Myocyte (in vitro differentiated cells): Measurements from ENCODE around the gene PLAAT4. TPM values are rescaled to one million over a fixed set of nuclear protein-coding genes. Genes with fewer than 3 reads are reported as not detected.
"Not testable (repeated sequence)": the region's sequence is repeated elsewhere in the genome, so short reads cannot be mapped to it uniquely, and the experiment has no call there.

ENCODE experiments used
- DNase-seq: peaks from one replicate; pipeline ENCODE4 v3.0.0-alpha.2; 2012; ENCODE audit warnings: low read depth
- total RNA-seq: library from RNA; depleted of rRNA; stranded (reverse); fragments of >200 nt; gene quantifications from 2 replicates; pipeline ENCODE4 v1.2.3, GENCODE V29; 2014

PLAAT4 gene
- total RNA-seq, 1 donor from 2014 or later = 15.8 TPM

DNA sequence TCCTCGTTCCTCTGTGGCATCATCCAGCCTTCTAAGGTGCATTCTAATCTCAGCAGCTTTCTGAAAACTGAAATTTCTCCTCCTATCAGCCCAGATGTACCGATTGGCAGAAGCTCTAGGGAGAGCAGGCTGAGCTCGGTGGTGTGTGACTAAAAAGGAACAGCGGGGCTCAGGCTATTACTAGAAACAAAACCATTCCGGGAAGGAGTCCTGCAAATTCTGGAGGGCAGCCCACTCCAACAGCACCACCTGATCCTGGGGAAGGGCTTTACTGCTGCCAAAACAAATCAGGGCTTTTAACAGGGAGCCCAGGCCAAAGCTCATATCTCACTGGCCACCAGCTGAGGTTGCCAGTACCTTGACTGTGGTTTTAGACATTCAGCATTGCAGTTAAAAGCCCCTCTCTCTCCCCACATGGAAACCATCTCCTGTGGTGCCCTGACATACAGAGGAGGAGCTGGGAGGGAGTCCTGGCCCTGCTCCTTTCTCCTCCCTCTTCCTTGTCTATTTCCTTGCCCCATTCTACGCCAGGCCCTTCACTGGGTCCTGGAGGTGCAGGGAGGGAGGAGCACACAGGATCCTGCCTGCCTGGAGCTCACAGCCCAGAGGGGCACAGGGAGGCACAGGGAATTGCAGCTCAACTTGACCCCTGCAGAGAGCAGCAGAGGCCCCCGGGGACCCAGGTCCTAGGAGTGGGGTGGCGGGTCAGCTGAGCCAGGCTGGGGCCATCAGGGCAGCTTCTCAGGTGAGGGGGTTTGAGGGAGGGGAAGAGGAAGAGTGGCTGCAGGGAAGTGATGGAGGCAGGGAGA lies 889 bp downstream of the PLAAT4 start:
- peak; percentile 88 for DNase-seq

DNA sequence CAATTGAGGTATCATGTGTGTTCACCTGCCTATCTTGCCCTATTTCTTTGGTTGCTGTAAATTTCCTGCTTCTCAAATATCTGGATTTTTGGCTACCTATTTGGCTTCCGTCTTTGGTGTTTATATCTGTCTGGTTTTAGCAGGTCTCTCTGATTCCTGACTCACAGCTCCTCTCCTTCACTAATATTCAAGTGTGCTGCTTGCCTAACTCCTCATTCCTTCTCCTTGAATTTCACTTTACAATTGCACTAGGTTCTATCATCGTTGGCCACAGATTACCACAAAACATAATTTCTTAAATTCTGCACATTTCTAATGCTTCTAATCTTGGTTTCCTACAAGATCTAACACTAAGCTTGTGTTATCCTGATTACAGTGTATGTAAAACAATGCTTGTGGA lies 5.9 kb downstream of the PLAAT4 start:
- not testable (repeated sequence) for DNase-seq

DNA sequence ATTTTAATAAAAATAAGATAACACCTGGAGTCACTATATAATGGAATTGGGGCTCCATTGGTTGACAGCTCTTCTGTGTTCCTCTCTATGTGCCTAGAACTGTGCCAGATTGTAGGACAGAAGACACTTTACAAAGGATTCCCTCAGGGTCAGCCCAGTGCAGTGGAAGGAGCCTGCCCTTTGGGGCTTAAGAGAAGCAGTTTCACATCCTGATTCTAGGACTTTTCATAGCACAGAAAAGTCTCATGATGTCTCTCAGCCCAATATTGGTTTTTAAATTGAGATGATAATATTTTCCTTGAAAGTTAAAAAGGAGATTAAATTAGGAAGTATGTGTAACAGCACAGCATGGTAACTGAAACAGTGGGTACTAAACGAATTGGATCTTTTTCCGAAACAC lies 7.1 kb downstream of the PLAAT4 start:
- DNase-seq = no peak

DNA sequence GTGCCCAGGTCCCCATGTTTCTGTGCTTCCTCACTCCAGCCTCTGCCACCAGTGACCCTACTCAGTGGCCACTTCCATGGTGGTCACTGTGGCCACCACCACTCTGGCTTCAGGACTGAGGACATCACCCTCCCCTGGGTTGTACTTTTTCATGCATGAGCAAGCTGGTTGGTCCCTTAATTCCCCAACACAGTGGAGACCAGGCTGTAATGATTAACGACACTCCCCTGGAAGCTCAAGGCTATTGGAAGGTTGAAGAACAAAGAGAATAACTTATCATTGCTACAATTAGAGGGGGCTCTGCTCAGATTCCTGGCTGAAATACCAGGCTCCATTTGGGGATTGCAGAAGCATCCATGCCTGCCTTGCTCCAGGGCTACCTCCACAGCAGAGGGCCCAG lies 10.5 kb downstream of the PLAAT4 start:
- no peak for DNase-seq

DNA sequence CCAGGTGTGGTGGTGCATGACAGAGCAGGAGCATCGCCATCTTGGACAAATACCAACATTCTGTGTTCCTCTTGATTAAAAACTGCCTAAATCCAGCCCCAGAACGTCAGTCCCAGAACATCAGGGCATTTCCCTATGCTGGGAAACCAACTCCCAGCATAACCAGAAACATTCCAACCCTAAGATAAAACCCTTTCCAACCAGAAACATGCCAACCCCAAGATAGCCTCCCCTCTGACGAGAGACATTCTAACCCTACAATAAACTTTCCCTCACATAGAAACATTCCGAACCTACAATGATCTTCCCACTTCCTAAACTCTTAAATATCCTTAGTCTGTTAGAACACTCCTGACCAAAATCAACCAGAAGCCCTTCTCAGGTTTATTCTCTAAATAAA lies 11.6 kb downstream of the PLAAT4 start:
- no peak for DNase-seq

DNA sequence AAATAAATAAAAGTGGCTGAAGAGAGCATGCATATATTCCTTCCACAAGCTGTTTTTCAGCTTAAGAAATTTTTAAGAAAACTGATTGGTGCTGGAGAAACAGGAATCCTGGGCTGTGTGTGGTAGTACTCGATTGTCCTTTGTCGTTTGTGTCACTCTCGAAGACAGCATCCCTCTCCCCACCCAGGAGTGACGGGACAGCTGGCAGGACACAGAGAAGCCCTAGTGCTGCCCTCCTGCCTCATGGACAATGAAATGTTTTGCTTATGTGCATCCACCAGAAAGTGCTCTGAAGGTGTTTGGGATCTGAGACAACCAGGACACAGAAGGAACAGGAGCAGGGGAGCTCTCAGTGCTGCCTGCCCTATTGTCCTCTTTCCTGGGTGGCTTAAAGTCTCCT lies 12.8 kb downstream of the PLAAT4 start:
- DNase-seq = peak; percentile 51

DNA sequence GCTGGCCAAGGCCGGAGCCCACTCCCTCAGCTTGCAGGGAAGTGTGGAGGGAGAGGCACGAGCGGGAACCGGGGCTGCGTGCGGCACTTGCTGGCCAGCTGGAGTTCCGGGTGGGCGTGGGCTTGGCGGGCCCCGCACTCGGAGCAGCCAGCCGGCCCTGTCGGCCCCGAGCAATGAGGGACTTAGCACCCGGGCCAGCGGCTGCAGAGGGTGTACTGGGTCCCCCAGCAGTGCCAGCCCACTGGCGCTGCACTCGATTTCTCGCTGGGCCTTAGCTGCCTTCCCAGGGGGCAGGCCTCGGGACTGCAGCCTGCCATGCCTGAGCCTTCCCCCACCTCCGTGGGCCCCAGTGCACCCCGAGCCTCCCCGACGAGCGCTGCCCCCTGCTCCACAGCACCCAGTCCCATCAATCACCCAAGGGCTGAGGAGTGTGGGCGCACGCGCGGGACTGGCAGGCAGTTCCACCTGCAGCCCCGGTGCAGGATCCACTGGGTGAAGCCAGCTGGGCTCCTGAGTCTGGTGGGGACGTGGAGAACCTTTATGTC lies 13.6 kb downstream of the PLAAT4 start:
- not testable (repeated sequence) for DNase-seq

DNA sequence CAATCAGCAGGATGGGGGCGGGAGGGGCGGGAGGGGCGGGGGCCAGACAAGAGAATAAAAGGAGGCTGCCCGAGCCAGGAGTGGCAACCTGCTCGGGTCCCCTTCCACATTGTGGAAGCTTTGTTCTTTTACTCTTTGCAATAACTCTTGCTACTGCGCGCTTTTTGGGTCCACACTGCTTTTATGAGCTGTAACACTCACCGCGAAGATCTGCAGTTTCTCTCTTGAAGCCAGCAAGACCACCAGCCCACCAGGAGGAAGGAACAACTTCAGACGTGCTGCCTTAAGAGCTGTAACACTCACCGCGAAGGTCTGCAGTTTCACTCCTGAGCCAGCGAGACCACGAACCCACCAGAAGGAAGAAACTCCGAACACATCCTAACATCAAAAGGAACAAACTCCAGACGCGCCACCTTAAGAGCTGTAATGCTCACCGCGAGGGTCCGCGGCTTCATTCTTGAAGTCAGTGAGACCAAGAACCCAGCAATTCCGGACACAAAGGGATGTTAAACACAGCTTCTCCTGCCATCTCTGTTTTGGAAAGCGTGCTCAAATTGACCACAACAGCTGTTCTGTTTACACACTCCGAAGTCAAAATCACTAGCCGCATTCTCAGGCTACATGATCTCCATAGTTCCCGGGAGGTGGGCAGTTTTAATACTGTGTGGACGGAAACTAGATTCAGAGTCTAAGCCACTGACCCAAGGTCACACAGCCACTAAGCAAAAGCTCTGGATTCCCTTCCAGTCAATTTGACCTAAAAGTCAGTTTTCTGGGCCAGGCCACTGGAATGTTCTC lies 14.7 kb downstream of the PLAAT4 start:
- peak; percentile 92 for DNase-seq

DNA sequence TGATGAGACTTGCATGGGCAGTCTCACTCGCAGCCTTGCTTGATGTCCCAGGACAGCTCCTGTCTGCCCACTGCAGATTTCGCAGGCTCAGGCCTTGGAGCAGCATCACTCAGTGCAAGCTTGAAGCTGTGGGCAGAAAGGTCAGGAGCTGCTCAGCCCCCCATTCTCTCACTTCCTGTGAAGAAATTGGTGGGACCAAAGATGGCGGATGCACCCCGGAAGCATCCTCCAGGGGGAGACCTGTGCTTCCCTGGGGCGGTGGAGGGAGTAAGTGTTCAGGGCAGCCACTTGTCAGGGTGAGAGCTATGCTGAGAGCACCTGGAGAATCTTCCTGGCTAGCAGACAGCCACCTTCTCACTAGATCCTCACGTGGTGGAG lies 15.3 kb downstream of the PLAAT4 start:
- DNase-seq = no peak

DNA sequence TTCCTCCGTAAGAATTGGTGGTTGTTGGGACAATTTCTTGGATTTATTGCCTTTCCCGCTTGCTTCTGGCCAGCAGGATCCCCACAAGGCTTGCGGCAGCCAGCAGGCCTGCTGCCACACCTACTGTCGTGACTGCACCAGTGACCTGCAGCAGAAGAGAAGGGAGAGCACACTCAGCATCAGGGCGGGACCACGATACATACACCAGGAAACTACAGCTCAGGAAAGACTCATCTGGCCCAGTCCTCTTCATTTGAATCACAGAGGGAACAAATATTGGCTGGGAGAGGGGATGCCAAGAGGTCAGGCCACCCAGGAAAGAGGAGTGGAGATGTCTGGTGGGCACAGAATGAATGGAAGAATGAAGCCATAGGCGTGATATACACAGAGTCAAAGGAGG lies 16.3 kb downstream of the PLAAT4 start:
- DNase-seq = no peak

DNA sequence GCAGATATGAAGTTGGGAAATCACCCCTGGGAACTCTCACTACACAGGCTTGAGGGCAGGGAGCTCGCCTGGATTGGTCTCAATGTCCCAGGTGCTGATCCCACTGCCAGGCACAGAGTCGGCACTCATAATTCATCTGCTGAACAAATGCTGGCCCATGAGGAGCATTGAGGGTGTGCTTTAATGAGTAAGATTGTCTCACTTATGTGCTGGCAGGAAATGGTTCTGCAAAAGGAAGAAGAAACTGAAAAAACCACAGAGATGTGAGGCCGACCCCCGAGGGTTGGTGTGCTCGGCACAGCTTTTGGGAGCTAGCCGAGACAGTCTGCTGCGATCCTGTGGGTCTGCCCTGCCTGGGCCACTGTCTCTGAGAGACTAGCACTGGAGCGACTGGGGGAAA lies 17.2 kb downstream of the PLAAT4 start:
- DNase-seq = no peak

DNA sequence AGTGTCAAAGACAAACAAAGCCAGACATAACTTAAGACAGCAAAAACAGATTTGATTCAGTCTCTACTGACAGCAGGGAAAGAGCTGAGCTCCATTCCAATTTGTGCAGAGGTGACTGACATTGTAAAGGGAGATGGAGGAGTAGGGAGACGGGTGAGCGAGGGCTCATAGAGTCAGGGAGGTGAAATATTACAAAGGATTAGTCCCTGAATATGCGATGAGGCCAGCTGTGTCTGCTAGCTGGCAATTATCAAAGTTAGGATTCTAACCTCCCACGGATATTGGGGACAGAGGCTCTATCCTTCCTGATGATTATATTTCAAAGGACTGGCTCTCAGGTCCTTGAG lies 18.2 kb downstream of the PLAAT4 start:
- no peak for DNase-seq

DNA sequence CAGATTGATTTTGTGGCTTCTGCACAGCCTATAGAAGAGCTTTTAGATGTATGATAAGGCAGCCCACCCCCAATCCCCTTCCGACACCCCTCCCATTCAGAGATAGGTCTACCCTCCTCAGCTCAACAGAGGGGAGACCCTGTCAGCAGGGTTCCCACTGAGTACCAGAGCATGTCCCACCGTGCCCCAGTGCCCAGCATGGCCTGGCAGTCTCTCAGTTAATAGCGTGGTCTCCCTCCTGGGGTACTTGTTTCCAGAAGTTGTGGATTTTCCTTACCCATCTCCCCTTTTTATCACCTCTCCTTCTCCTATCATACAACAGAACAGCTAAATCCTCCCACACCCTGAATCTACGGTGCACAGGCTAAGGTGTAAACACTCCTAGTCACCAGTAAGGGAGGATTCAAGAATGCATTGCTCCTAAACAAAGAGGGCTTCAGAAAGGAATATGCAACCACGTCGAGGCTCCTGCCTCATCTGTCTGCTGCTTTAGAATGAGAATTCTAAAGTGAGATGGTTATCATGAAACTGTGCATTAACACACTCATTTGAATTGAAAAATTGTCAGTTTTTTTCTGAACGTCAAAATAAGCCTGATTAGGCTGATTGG lies 19.9 kb downstream of the PLAAT4 start:
- DNase-seq = no peak

DNA sequence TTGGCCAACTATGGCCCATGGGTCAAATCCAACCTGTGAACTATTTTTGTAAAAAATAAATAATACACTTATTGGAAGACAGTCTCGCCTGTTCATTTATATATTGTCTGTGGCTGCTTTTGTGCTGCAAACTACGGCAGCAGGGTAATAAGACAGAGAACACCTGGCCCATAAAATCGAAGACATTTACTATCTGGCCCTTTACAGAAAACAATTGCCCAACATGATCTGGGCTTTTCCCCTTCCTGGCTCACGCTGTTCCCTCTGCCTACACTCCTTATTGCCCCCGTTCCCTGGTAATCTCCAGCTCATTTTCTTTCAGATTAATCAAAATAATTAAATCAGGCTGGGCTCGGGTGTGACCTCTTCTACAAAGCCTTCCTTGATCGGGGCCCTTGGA lies 21.0 kb downstream of the PLAAT4 start:
- no peak for DNase-seq

DNA sequence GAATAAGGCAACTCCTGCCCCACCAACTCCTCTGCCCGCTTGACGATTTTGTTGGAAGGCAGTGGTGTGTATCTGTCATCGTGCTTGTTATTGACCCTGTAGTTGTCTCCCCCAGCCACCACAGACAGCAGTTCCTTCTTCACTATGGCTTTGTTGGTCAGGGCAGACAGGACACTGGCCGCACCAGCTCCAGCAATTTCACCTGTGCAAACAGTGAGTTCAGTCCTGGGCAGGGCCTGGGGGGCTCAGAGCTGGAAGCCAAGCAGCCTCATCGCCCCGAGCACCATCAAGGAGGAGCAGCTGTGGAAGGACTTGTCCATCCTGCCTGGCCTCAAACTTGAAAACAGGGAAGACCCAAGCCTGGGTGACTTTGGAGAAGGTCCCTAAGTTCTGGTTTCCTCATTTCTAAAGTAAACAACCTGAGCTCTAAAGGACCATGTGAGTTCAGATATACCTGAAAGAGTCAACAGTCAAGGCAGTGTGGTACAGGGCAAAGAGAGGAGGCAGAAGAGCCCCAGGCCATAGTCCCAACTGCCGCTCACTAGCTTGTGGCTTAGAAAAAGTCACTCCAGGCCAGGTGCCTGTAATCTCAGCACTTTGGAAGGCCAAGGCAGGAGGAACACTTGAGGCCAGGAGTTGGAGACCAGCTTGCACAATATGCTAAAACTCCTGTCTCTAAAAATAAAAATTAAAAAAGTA lies 22.0 kb downstream of the PLAAT4 start:
- DNase-seq = no peak

DNA sequence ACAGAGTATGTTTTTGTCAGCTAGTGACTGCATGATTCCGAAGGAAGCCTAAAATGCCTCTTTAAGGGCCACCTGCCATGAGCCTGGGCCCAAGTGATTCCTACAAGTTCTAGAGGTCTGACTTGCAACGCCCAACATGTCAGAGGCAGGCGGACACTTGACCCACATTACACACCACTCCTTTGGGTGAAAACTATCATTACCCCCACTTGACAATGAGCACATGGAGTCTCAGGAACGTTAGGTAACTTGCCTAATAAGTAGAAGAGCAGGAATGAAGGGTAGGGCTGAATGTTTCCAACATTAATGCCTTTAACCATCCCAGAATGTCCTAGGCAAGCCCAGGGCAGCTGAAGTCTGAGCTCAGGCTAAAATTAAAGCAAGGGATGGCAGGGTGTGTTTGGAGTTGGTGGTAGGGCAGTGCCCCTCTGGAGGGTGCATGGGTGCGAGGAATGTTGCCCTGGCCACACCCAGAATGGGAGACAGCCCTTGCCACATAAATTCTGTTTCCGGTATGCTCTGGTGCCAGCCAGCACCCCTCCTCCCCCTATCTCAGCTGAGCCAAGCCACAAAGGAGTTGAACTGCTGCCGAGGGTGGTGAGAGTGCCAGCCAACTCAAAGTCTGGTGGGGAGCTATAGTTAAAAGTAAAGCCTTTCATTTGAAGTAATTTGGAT lies 24.0 kb downstream of the PLAAT4 start:
- DNase-seq = peak; percentile 94

DNA sequence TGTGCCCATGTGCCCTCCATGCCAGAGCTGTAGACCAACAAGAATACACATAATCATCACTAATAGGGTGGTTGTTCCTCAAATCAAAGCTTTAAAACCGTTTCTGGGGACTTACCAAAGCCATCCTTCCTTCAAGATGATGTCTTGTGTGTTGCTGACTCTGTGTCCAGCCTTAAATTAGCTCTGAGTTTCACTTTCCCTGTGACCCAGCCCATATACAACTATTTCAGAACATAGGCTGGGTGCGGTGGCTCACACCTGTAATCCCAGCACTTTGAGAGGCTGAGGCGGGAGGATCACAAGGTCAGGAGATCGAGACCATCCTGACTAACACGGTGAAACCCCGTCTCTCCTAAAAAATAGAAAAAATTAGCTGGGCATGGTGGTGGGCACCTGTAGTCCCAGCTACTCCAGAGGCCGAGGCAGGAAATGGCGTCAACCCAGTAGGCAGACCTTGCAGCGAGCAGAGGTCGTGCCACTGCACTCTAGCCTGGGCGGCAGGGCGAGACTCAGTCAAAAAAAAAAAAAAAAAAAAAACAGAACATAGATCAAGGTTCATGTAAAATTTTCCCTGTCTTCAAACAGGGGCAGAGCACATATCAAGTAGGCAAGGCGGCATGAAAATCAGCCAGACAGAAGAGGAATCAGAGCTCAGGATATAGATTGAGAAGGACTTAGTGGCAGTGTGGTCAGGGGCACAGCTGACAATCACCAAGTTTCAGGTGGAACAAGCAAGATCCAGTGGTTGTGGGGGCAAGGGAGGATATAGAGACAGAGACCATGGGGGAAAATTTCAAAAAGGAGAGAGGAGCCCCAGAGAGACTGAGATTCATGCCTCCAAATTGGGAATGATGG lies 26.8 kb downstream of the PLAAT4 start, which contains the start of gene PLAAT2:
Gene PLAAT2, minus strand, starts transcription at position 179 of the 855 bp plus-strand sequence. Its CDS starts 55 bp downstream, at position 124.
- DNase-seq = no peak

DNA sequence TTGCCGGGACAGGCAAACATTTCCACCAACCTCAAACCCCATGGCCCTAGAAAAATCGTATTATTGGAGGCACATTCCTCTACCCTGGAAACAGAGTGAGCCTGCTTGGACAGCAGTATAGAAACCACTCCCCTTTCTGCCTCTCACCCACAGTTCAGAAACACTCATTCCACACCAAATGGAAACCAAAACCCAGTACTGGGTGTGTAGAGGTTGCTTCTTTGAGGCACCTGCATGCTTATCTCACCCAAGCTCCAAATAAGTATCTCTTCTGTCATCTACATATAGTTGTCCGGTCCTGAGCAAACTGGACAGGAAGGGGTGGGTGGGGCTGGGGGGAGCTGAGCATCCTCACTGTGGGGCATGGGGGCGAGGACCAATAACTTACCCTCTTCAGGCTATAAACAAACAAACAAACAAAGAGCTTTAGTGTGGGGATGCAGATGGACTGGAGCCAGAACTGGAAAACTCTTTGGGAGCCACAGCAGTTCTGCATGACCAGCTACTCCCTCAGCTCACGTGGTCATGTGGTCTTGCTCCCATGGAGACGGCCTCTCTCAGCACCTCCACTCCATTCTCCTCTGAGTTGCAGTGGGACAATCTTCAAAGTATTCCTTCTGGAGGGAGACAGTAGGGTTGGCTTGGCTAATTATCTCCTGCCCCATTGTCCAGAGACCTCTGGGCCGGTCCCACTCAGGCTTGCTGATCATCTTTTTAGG lies 27.6 kb downstream of the PLAAT4 start:
- DNase-seq = no peak

DNA sequence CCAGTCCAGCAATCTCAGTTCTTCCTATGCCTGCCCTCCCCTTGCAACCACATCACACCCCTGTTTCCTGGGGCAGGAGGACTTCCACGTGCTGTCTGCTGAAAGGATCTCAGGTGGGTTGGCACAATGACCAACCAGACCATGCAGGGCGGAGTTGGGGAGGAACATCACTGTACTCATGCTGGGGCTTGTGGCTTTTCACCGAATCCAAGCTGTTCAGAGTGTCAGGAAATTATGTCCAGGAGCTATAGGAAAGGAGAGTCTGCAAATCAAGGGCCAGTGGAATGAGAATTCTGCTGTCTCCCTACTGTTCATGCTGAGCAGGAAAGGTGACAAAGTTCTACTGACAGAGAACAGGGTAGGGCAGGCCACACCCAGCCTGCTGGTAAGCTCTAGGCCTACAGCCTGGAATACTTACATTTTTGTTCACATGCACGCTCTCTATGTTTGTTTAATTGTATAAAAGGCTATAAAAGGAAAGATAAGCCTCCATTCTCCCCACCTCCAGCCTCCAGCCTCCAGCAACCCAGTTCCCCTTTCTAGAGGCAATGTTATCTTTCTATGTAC lies 28.3 kb downstream of the PLAAT4 start:
- DNase-seq = no peak
